Retina (tissue), 1 donor: ENCODE data around the gene DNAH6.
"Not testable (repeated sequence)": the region's sequence is repeated elsewhere in the genome, so short reads cannot be mapped to it uniquely, and the experiment has no call there.

Experiments
- DNase-seq: peaks from one replicate; pipeline ENCODE4 v3.0.0-alpha.2; 2016

DNAH6 gene

DNA sequence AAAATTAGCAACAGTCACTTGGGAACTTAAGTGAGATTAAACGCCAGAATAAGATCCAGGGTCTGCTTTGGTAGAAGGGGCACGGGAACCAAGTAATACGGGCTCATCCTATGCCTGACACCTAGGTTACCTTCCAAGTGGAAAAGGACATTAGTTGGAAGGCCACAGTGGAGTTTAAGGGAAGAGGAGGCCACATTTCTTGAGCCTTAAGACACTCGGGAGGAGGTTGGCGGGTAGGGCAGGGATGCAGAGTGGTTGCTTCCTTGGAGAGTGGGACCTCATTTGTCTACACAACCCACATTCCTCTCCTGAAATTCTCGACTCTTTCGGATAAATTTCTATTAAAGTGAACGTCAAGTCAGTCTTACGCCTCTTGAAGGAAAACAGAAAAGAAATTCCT is 510 bp upstream of the DNAH6 start:
- no peak for DNase-seq

DNA sequence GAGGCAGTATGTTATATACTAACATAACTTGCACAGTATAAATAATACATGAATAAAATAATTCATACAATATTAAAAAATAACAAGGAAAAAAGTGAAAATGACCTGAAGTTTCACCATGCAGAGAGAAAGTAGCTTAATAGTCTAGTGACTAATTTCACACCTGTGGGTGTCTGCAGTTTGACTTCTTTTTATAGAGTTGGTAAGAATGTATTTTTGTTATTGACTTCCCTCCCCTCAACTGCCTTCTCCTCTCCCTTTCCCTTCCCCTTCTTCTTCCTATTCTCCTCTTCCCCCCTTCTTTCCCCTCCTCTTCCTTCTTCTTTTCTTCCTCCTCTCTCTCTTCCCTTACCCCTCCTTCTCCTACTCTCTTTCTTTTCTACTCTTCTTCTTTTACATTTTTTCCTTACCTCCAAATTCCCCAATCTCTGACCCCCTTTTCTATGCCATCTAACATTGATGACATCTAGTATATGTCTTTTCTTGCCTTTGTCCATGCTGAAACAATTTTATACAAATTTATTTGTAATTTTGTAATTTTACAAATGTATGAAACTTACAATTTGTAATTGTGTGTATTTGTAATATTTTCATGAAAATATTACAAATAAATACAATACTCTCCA is 3.1 kb downstream of the DNAH6 start:
- no peak for DNase-seq

DNA sequence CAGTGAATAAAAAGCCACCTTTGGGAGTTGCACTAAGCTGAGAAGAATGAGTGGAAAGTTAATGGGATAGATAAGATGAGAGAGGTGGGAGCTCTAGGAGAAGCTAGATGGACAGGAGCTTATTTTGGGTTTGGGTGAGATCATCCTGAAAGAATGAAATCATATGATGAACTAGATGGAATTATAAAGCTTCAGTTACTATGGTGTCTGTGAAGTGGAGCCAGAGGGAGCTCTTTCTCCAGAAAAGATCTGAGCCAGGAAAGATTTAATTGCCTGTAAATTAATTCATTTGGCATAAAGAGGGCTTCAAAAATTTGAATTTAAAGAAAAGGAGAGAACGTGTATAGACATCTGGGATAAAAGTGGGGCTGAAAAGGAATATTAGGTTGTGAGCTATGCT is 10.3 kb downstream of the DNAH6 start:
- DNase-seq: no peak

DNA sequence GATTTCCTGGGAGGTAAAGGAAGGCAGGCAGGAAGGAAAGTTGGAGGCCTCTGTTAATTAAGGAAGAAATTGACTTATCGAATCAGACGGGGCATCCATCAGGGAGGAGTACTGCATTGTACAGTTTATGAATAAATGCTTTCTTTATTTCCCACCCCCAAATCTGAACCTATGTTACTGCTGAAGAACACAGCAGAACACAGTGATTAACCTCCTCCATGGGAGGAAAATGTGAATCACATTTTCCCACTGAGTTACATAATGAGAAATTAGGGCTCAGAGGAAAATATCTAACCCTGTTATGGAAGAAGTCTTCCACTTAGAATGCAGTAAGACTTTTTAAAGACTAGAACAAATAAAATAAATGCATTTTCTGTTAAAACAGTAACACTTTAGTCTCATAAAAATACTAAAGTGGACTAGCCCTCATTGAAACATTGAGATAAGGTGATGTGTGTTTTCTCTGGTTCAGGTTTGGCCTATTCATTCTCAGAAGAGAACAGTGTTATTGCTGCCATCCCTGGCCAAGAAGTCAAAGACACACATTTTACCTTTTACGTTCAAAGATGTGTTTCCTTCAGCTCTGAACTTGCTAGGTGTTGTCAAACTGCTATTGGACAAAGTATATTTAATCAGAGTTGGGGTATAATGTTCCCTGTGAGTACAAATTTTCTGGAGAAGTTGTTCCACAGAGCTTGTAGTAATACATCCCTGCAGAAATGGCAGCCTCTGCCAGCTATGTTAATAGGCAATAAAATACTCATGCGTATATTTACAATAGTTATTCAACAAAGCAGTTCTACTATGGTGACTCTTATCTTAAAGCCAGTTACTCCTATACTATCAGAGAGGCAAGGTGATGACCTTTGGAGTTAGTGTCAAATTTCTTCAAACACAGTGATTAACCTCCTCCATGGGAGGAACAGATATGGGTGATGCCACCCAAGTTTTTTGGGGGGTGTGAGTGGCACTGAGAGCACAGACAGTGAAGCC is 11.1 kb downstream of the DNAH6 start:
- DNase-seq: peak; percentile 20

DNA sequence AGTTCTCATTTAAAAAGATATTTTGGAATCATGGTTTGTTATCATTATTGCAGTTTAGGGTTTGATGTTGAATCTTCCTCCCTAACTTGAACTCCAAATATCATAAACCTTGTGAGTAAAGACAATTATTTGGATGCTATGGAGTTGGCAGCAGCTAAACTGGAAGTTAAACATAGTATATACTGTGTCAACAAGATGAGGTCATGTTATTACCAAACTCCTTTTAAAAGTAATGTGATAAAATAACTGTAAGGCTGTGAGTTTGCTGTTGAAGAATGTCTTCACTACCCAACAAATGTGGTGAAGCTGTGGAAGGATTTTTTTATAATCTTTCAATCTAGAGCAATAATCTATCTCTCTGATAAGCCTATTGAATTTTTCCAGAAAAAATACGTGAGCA is 16.0 kb downstream of the DNAH6 start:
- no peak for DNase-seq

DNA sequence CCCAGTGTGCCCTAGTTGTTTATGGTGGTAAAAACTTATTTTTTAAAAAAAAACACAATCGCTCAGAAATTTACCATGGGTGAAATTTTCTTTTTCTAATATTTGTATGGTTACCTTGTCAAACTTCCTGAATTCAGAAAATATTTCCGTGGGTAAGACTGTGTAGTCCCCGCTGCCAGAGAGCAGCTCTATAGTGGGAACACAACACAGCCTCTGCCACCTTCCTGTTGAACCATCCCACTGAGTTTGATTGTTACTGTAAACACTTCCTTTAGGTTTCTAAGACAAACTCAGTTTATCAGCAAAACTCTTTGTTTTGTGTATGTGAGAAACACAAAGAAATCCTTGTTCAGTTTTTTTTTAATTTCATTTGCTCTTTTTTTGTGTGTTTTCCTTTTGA is 17.9 kb downstream of the DNAH6 start:
- DNase-seq: no peak

DNA sequence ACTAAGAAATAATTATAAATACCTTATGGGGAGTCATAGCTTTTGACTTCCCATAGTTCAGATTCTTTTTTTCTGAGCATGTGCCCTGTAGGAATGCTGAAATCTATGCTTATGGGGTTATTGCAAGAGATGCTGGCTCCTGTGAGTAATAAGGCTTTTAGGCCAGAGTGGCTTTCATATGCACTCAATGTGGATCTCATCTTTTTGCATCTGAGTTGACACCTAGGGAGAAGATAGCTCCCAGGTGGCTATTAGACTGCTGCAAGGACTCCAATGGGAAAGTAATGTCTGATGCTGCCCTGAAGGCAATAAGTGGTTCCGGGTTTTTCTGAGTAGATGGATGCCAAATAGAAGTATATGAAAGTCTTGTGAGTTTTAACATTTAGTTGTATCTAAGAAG is 21.0 kb downstream of the DNAH6 start:
- DNase-seq: no peak

DNA sequence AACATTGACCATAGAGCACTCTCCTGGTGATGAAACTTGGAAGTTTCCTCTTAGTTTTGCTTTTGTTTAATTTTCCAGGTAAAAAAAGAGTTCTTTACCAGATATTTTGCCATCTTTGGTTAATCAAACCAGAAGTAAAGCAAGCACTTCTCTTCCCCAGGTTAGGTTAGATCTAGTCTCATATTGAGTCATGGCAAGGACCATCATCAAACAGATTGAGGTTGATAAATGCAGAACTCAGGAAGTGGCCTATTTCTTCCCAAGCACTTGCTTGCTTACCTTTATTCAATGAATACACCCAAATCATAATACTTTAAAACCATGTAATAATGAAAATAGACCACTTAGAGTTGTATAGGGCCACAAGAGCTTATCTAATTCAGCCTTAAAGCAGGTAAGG is 23.4 kb downstream of the DNAH6 start:
- DNase-seq: no peak

DNA sequence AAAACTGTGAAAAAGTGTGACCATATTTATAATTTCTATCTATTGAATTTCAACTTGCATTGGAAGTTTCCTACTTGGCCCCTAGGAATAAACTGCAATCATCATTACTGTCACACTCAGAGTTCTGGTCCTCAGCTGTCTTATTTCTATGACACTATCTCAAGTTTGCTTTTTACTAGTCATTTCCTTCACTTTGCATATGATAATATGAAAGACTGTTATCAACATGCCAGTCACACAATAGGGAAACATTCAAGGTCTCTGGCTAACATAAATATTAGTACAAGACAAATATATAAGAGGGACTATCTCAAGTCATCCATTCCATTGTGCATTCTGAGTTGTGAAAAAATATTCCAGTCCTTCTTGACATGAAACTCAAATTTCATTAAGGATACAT is 28.7 kb downstream of the DNAH6 start:
- DNase-seq: no peak

DNA sequence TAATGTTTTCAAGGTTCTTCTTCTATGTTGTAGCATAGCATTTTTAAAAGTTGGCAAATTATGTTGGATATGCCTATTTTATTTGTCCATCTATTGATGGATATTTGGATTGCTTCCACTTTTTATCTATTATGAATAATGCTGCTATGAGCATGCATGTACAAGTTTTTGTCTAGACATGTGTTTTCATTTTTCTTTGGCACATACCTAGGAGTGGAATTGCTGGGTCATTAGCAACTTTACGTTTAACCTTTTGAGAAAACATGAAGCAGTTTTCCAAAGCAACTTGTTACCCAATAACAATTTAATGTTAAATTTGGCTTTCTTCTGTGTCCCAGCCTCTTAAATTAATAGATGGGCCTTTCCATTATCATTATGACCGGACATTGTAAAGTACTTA is 30.3 kb downstream of the DNAH6 start:
- DNase-seq: no peak

DNA sequence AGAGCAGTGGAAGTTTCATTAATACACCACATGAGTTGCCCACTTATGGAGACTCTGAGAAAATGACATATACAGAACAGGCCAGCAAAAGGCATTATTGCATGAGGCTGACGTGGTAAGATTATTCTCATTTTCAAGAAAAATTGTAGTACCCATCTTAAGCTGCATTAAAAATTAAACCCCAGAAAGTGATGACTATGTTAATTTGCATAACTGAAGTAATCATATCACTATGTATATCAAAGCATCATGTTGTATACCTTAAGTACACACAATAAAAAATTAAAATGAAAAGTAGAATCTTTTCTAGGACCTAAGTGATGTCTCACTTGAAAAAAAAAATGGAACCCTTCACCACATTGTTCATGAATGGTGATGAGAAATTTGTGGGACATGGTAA is 32.0 kb downstream of the DNAH6 start:
- no peak for DNase-seq

DNA sequence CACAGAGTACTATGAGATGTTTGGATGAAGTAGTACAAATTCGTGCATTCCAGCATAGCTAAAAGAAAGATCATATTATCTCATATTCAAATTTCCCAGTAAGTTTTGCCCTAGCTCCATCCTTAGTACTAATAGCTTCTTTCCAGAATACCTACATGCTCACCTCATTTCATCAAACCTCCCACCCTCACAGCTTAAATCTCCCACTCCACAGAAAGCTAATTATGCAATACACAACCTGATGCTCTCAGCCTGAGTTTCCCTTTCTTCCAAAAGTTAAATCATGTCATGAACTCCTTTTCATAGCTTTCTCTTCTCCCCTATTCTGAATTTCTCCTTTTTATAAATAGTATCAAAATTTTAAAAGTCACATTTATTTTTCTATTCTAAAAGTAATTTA is 34.6 kb downstream of the DNAH6 start:
- no peak for DNase-seq

DNA sequence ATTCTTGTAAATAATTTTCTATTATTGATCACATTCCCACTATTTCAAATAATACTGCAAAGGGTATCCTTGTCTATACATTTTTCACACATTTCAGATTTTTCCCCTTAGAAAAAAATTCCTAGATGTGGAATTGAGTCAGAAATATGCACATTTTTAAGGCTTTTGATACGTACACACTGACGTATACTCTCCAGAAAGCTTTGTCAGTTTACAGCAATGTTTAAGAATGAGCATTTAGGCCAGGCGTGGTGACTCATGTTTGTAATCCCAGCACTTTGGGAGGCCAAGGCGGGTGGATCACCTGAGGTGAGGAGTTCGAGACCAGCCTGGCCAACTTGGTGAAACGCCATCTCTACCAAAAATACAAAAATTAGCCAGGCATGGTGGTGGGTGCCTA is 35.2 kb downstream of the DNAH6 start:
- DNase-seq: not testable (repeated sequence)

DNA sequence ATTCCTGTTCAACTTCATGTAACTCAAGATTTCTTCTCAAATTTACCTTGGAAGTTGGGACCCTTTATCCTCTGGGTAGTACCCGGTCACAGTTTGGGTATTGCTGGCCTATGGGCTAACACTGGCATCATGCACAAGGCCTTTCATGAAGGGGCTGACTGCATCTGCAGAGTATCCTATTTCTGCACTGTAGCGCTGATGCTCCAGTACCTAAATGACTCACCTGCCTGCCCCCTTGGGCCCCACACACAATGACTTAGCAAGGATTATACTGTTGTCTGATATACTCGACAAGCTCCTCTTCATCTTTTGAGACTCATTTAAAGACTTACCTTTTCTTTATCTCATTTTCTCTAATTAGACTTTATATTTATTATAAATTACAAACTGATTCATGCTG is 39.9 kb downstream of the DNAH6 start:
- no peak for DNase-seq

DNA sequence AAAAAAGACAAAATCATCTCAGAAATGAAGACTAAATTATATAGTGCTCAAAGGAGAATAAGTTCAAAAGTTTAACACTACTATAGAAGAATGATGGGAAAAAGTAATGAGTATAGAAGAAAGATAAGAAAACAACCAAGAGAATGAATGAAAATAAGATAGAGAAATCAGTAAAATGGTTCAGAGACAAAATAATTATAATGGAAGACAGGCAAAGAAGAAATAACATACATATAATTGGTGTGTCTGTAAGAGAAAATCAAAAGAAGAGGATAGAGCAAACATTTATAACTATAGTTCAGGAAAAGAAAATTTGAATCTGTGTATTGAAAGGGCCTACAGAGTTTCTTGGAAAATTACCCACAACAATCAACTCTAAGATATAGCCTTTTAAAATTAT is 43.5 kb downstream of the DNAH6 start:
- DNase-seq: no peak

DNA sequence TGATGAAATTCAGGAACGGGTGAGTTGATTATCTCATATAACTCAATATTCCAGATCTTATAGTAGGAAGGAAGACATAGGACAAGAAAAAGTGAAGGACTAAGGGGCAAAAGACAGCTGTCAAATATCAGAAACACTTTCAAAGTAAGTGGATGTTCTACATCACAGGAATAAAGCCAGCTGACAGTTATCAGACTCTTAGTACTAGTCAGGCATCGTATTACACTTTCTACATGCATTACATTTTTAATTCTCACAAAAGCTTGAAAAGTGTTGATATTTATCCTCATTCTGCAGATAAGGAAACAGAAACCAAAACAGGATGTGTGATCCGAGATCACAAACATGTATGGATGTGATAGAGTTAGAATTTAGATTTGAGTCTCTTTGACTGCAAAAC is 63.4 kb downstream of the DNAH6 start:
- no peak for DNase-seq

DNA sequence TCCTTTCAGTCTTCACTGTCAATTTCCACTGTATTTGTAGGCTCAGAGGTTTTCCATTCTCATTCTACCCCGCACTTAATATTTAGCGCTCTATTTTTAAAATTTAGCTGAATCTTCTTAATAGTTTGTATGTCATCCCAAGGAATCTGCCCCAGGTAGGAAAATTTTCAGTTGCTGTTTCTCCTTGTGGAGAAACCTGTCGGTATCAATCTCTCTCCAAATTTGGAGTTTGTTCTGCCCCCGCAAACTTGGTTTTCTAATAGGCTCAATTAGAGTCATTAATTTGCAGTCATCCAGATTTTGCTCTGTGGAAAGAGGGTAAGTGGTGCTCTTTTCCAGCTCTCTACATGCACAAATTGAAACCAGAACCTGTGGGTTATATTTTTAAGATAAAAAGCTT is 87.6 kb downstream of the DNAH6 start:
- DNase-seq: no peak

DNA sequence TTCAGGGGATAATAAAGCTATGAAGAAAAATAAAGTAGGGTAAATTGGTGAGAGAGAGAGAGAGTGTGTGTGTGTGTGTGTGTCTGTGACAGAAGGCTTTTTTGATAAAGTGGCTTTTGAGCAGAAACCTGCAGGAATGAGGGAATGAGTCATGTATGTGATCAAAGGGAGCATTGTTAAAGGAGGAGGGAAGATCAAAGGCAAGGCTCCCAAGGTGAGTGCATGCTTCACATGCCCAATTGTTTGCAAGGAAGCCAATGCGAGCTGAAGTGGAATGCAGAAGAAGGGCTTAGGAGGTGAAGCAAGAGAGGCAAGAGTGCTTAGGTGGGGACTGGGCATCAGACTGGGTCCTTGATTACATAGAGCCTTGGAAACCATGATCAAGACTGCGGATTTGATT is 96.8 kb downstream of the DNAH6 start:
- DNase-seq: no peak

DNA sequence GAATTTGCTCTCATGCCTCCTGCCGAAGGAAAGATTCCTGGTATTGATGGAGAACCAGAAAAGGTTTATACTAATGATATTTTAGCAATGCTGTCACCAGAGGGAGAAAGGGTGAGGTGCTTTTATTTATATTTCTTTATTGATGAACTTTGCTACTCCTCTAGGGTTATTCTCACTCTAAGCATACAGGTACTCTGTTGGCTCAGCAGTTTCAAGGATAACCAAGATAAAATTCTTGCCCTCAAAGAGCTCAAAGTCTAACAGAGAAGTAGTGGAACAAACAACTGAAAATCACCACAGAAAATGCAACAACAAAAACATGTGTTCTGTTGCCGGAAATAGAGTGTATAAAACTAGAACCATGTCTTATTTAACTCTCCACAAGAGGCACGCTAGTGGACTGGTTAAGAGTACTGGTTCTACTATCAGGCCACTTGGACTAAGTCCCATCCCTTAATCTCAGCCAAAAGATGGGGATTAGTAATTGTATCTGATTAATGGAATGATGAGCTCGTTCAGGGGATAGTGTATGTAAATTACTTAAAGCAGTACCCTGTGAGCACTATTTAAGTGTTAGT is 103.6 kb downstream of the DNAH6 start:
- no peak for DNase-seq

DNA sequence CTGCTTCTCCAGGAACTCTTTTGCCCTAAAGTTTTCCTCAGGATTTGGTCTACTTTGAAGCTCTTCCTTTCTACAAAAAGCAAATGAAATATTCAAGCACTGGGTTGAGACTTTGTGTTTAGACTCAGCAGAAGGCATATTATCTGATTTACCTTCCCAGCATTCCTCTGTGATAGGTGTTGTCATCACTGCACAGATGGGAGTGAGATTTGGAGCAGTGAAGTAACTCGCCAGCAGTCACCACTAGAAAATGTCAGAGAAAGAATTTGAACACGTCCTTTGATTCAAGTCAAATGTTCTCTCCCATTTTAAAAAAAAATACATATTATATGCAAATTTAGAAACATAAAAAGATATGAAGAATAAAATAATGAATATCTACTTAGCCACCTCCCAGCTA is 112.2 kb downstream of the DNAH6 start:
- DNase-seq: no peak

DNA sequence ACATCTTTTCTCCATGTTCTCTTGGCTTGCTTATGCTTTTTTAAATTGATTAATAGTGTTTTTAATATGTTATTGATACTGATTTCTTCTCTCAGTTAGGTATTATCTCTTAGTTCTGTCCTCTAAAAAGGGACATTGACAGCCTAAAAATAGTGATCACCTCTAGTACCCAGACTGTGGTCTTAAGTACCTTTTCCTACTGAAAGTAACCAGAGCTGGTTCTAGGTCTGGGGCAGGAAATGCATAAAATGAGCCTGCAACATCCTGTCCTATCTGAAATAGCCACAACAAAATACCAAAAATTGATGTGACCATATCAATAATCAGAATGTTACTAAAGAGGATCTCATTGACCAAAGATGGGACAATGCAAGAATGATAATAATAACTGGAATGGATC is 113.3 kb downstream of the DNAH6 start:
- DNase-seq: no peak

DNA sequence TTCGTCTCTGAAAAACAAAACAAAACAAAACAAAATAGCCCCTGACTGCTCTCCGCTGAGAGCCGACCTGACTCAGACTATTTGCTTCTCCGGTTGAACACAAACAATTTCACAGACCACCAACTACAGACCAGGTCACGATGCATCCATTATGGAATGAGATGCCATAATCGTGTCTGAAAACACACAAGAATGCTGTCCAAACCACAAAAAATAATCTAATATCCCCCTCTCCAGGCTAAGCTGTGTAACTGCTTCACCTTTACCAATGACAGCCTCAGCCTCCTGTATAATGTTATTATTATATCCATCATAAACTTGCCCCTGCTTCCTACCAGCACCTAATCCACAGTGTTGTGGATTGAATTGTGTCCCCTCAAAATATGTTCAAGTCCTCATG is 114.7 kb downstream of the DNAH6 start:
- DNase-seq: peak; percentile 44

DNA sequence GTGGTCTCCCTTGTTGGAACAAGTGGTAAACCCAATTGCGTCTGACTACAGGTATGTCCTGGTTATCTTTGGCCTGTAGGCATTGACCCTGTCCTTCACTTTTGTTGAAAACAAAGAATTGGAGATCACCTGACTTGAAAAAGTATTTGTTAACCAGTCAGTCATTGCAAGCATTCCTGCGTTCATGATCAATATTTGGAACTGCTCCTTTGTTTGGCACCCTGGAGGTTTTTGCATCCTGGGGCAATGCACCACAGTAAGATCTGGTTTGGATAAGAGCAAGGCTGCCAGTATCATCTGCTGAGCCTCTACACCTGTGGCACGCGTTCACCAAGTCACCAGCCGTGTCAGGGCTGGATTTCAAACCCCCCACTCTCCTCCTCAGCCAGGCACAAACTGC is 115.7 kb downstream of the DNAH6 start:
- no peak for DNase-seq
